Epithelial cell of prostate (primary cell): ENCODE measurements around the gene OVAAL.

Experiments used
- DNase-seq: peaks from one replicate; pipeline ENCODE4 v3.0.0-alpha.2; 2011; ENCODE audit warnings: low read depth, low spot score
- H3K27ac ChIP-seq: fragments of 450-650 bp; 2 replicates; pipeline ENCODE4 v1.5.1; 2017; ENCODE audit warnings: mild to moderate bottlenecking

Gene OVAAL

GRCh38 chr1:180558664-180559063 lies at the start of gene OVAAL:
OVAAL (plus strand) TSS chr1:180558964.
- H3K27ac ChIP-seq, result no peak within 1 kb of the TSS
- DNase-seq, result no peak

- H3K27ac ChIP-seq, result no peak overlapping the region
- DNase-seq, result no peak
These were observed 47.9 kb upstream of the OVAAL start for GRCh38 chr1:180510882-180511281.

GRCh38 chr1:180513531-180513930 lies 45.2 kb upstream of the OVAAL start:
- no peak overlapping the region for H3K27ac ChIP-seq
- no peak for DNase-seq

DNA sequence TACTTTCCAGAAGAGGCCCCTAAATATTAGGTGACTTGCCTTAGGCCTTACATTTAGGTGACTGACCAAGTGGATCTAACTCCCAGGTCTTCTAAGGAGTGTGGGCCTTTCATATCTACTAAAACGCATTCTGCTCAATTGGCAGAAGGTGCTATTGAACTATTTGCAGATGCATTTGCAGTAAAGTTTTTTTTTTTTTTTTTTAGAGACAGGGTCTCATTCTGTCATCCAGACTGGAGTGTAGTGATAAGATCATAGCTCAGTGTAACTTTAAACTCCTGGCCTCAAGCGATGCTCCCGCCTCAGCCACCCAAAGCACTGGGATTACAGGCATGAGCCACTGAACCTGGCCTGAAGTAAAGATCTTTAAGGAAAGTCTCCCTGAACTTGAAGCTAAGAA lies 43.4 kb upstream of the OVAAL start:
- peak overlapping the region; percentile 78 for H3K27ac ChIP-seq
- DNase-seq, result no peak

DNA sequence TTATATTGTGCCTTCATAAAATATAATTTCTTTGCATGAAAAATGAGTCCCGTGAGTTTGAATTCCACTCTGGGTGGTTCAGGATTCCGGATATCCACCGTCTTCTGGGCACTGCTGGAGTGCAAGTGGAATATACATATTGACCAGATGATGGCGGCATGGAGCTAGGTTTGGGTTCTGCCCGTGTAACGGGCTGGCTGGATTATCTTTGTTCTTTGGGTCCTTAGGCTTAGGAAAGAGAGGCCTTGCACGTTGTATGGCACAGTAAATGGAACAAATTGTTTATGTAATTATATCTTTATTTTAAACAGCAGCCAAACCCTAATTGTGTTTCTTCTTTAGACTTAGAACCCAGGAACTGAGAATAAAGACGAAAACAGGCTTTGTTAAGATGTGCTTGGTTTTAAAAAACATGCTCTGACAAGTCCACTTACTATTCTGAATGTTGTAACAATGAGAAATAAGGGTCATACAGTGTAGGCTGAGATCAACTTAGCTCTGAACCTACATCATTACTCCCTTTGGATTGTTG lies 42.8 kb upstream of the OVAAL start:
- peak overlapping the region; percentile 78 for H3K27ac ChIP-seq
- no peak for DNase-seq

- H3K27ac ChIP-seq, result no peak overlapping the region
- no peak for DNase-seq
These were observed 38.9 kb upstream of the OVAAL start for GRCh38 chr1:180519846-180520245.

DNA sequence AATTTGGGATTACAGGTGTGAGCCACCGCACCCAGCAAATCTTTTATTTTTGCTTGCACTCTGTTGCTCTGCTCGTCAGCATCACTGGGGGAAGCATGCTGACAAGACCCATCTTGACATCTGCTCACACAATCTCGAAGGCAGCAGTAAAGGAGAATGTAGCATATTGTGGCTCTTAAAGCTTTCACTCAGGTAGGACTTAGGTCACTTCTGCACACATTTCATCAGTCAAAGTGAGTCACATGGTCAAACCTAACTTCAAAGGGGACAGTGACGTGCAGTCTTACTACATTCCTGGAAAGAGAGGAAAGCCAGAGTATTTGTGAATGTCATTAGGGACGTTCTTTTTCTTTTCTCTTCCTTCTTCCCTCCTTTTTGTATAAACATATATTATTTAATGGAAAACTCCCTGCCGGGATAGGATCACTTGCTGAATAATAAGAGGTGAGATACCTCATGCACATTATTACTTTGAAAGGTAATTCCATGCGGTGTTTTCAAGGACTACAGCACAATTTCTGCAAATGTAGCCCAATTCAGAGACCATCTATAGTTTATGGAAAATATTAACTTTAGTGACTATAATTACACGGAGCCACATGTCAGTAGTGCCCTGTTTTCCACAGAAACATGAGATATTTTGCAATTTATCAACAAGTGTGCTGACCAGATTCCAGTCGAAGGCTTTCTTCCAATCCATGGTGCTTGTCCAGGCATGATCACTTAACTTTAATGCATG lies 37.1 kb upstream of the OVAAL start:
- H3K27ac ChIP-seq, result peak overlapping the region; percentile 96
- no peak for DNase-seq

- DNase-seq, result peak; percentile 50
- peak overlapping the region; percentile 96 for H3K27ac ChIP-seq
These were observed 36.6 kb upstream of the OVAAL start for GRCh38 chr1:180522213-180522515.

DNA sequence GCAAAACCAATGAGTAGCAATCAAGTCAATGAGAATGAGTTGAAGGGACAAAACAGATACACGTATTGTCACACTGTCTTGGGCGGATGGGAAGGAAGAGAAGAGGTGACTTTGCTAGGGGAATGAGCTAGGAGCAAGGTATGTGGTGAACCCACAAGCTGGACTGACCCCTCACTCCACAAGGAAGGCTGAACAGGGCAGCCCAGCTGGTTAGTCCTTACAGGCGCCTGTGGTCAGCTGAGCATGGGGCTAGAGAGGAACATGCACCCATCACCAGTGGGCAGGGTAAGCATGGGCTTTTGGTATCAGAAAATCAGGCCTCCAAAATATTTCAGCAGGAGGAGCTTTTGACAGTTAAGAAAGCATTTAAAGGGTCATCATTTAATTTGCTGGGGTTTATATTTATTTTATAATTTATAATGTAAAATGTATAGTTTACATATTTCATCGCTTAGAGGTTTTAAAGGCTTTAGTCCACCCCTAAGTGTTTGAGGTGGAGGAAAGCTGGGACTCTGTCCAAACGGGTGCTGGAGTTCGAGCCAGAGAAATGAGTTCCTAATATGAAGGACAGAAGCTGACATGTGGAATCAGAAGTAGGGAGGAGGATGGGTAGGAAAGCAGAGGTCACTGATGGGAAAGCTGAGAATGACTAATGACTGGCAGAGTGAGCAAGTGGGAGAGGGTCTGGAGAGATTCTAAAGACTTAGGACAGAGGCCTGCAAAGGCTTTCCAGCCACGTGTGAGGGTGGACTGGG lies 34.4 kb upstream of the OVAAL start:
- no peak overlapping the region for H3K27ac ChIP-seq
- DNase-seq, result no peak

DNA sequence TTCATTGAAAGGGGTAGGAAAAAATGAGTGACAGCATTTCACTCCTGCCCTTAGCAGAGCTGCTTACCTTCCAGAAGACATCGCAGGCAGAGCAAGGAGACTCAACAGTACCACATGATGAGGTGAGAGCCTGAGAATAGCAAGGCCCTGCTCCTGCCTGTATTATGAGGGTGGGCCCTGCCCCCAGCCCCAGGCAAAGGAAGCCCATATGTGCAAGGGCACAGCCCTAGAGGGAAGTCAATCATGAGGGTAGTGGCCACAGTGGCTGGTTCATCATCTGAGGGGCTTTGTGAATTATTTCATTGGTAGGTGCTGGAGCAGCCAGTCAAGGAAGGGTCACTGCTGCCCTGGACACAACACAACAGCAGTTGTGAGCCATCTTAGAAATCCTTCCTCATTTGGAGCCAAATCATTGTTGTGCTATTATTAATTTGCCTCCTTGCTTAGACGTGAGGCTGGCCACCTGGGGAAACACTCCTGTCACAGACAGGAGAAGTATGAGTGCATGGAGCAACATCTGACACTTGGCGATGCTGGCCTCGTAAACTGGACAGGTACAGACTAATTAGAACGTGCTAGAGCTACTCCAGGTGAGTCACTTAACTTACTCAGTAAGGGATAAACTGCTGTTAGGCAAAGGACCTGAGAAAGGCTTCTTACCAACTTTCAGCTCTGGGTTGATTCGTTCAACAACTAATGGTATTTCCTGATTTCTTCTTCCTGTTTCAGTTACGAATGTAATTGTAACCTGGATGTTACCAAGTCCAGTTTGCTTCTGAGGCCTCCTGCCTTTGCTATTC lies 33.6 kb upstream of the OVAAL start:
- DNase-seq, result no peak
- H3K27ac ChIP-seq, result peak overlapping the region; percentile 13

GRCh38 chr1:180525715-180526039 lies 33.1 kb upstream of the OVAAL start:
- peak overlapping the region; percentile 13 for H3K27ac ChIP-seq
- no peak for DNase-seq

DNA sequence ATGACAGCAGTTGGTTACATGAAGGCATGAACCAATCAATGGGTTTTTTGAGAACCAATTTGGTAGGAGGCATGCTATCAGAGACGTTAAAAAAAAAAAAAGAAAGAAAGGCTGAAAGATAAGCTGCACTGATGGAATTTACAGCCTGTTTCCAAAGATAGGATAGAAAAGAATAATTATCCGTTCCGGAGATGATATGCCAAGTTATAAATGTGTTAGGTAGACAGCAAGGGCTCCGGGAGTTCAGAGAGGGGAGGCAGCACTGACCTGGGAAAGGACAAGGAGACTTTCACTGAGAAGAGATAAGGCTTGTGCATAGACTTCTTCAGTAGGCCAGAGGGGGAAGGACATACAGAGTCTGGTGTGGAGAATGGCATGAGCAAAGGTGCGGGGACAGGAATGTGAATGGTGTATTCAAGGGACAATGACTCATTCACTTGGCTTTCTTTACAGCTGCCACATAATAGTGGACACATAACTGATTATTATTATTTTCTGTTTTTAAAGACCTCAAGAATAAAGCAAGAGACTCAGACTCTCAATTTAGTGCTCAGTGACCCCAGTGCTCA lies 31.6 kb upstream of the OVAAL start:
- DNase-seq, result no peak
- peak overlapping the region; percentile 2 for H3K27ac ChIP-seq

GRCh38 chr1:180528868-180529470 lies 29.8 kb upstream of the OVAAL start:
- no peak overlapping the region for H3K27ac ChIP-seq
- no peak for DNase-seq

DNA sequence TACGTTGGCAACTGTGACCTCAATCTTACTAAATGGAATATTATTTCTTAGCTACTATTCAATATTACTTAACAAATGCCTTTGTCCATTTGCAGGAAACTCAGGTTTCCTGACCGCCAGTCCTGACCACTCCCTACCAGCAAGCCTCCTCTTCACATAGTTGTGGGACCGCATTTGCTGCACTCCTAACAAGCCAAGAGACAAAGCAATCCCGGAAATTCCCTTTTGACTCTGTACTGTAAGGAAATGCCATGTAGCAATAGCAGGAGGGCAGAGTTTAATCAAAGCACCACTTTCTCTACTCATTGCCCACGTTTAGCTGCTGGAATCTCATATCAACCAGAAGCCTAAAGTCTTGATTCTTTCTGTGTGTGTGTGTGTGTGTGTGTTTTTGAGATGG lies 28.3 kb upstream of the OVAAL start:
- H3K27ac ChIP-seq, result peak overlapping the region; percentile 68
- peak; percentile 58 for DNase-seq

DNA sequence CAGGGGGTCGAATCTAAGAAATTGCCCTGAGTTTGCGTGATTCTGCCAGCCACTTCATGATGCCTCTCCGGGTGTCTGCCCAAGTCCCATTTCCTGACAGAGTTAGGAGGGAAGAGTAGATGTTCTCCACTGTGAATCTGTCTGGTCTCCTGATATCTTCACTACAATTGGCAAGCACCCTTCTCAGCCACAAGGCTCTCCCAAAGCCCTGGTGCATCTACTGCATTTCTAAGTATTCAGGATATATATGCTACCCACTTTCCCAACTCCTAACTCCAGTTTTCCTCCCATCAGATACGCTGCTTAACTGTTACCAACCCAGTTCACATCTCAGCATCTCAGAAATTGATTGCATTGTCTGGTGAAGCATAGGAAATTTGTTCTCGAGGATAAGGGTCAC lies 25.9 kb upstream of the OVAAL start:
- no peak overlapping the region for H3K27ac ChIP-seq

DNA sequence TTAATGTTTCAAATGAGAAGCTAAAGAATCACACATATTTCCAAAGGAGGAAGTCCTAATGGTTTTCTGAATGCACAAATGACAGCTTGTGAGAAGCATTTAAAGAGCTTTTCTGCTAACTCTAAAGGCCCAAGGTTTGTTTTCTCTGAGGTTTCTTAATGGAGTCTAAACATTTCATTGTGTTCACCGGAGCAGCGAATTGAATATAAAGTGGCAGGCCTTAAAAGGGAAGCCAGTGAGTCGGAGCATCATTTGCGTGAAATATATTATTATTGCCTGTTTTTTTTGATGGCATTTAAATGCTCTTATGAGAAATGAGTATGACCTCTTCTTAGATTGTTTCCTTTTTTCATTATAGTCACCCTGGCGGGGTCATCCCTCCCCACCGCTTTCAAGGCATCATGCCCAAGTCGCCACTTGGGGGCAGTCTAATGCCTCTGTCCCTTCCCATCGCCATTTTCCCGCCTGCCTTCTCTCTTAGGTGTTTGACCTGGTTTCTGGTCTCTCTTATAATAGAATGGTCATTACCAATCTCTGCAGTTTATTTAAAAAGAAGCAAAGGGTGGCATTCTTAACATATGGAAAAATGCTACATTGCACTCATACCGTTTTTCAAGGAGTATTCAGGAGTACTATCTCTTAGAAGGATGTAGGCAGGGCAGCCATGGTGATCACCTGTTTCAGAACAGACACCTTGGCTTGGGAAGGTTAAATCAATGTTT lies 25.3 kb upstream of the OVAAL start:
- H3K27ac ChIP-seq, result no peak overlapping the region
- DNase-seq, result no peak

More for the DNA sequence above, 25.9 kb upstream of the OVAAL start:
- DNase-seq, result no peak

- H3K27ac ChIP-seq, result no peak overlapping the region
These were observed 24.6 kb upstream of the OVAAL start for GRCh38 chr1:180534214-180534613.

GRCh38 chr1:180535418-180535999 lies 23.3 kb upstream of the OVAAL start:
- H3K27ac ChIP-seq, result no peak overlapping the region
- no peak for DNase-seq

More at GRCh38 chr1:180534214-180534613, 24.6 kb upstream of the OVAAL start:
- no peak for DNase-seq

GRCh38 chr1:180536821-180537372 lies 21.9 kb upstream of the OVAAL start:
- no peak overlapping the region for H3K27ac ChIP-seq
- DNase-seq, result no peak
